Caco-2 (cell line): ENCODE data around the gene ARHGEF2. TPM values are rescaled to one million over a fixed set of nuclear protein-coding genes. Genes with fewer than 3 reads are reported as not detected.

Source experiments
- BruUV-seq: library from RNA; stranded (reverse); fragments of 400-500 nt; replicated peaks from 2 replicates; lab custom pipeline; 2021; lab: Mats Ljungman, UMichigan
- CTCF ChIA-PET: fragments of 300-600 bp; sonication (Branson Sonifier 250); formaldehyde crosslinking; loops from one replicate; lab custom pipeline; 2022; ENCODE audit warnings: antibody characterized with exemption; lab: Charles Lee
- POLR2A ChIA-PET: fragments of 300-600 bp; sonication (Branson Sonifier 250); formaldehyde crosslinking; loops from one replicate; lab custom pipeline; 2022; ENCODE audit warnings: antibody characterized with exemption; lab: Charles Lee
- DNase-seq, 2 experiments: peaks; one replicate each; pipeline versions ENCODE4 v3.0.0 to v3.0.0-alpha.2; 2020 to 2022
- H3K27me3 ChIP-seq: replicated peaks from 2 replicates; pipeline ENCODE4 v1.6.0; 2011; ENCODE audit warnings: low read length; ENCODE audit not compliant: control insufficient read depth, insufficient read depth
- H3K36me3 ChIP-seq: 2 replicates; pipeline ENCODE4 v1.5.1; 2011; ENCODE audit warnings: low read length; ENCODE audit not compliant: control insufficient read depth, insufficient read depth
- H3K4me1 ChIP-seq: fragments of 250-450 bp; sonication (Bioruptor Pico); 2 replicates; pipeline ENCODE4 v1.5.1; 2020; ENCODE audit warnings: mild to moderate bottlenecking
- H3K4me3 ChIP-seq: 2 replicates; pipeline ENCODE4 v1.5.1; 2011; ENCODE audit warnings: low read depth, mild to moderate bottlenecking, control low read depth, low read length
- H3K9me3 ChIP-seq: fragments of 250-450 bp; sonication (Bioruptor Pico); 2 replicates; pipeline ENCODE4 v1.5.1; 2020; ENCODE audit warnings: mild to moderate bottlenecking, moderate library complexity
- H3K27ac Mint-ChIP-seq: one replicate; pipeline ENCODE4 v1.8.0; 2022; ENCODE audit warnings: mixed read lengths; ENCODE audit not compliant: unreplicated experiment
- H3K27me3 Mint-ChIP-seq: one replicate; pipeline ENCODE4 v1.8.0; 2022; ENCODE audit warnings: mixed read lengths; ENCODE audit not compliant: insufficient read depth, unreplicated experiment
- H3K36me3 Mint-ChIP-seq: one replicate; pipeline ENCODE4 v1.8.0; 2022; ENCODE audit warnings: mild to moderate bottlenecking, mixed read lengths; ENCODE audit not compliant: insufficient read depth, unreplicated experiment
- H3K4me1 Mint-ChIP-seq: one replicate; pipeline ENCODE4 v1.8.0; 2022; ENCODE audit warnings: low read depth, mixed read lengths; ENCODE audit not compliant: unreplicated experiment
- H3K4me3 Mint-ChIP-seq: one replicate; pipeline ENCODE4 v1.8.0; 2022; ENCODE audit warnings: mild to moderate bottlenecking, moderate library complexity, mixed read lengths; ENCODE audit not compliant: unreplicated experiment
- H3K9me3 Mint-ChIP-seq: one replicate; pipeline ENCODE4 v1.8.0; 2022; ENCODE audit warnings: mixed read lengths; ENCODE audit not compliant: unreplicated experiment
- CTCF ChIP-seq, 2 experiments: fragments of 200-600 bp in 1 of 2; IDR thresholded peaks; 1 replicate in 1 of 2; 2 replicates in 1 of 2; pipeline versions ENCODE4 v1.5.1 to v1.8.0; 2011 to 2022; ENCODE audit warnings: antibody characterized with exemption in 1 of 2, control low read depth in 1 of 2, inconsistent platforms in 1 of 2, low read depth in 1 of 2, low read length in 1 of 2, mild to moderate bottlenecking in 1 of 2, moderate library complexity in 1 of 2; ENCODE audit not compliant: insufficient read depth in 1 of 2, severe bottlenecking in 1 of 2, unreplicated experiment in 1 of 2
- intact Hi-C: fragments of 100-400 bp; cut with micrococcal nuclease; formaldehyde crosslinking; loops from one replicate; pipeline ENCODE4 v1.10.0; 2022; ENCODE audit not compliant: unreplicated experiment
- total RNA-seq: library from RNA; stranded (reverse); gene quantifications from 2 replicates; pipeline ENCODE4 v1.2.3, GENCODE V29; 2022

Gene ARHGEF2
- total RNA-seq, 1 experiment from 2014 or later, result 60.3 TPM

- DNase-seq, result no peak
- peaks cover 15% of the 10 kb centered on the region for H3K36me3 Mint-ChIP-seq
- Histone ChIP-seq H3K36me3 (no peaks in the 10 kb centered on the region; the same call in 1 of the 2 replicates), H3K27me3 (no peaks in the 10 kb centered on the region), H3K4me1 (peaks cover 31% of the 10 kb centered on the region), H3K4me3 (no peak overlapping the region), H3K9me3 (no peaks in the 10 kb centered on the region)
- H3K4me1 Mint-ChIP-seq, result peaks cover 32% of the 10 kb centered on the region
- ChIA-PET CTCF (interaction anchor here (0.9 kb wide), 1 partner anchor 36 kb away, joined by 3 read pairs; no protein-coding TSS in a partner anchor), POLR2A (no interaction called here)
- BruUV-seq, result no TSS peak
- H3K27me3 Mint-ChIP-seq, result no peaks in the 10 kb centered on the region
- no peak overlapping the region for H3K27ac Mint-ChIP-seq
- no peaks in the 10 kb centered on the region for H3K9me3 Mint-ChIP-seq
- TF ChIP-seq CTCF (IDR thresholded peaks at IDR 0.05; ENCODE audit: insufficient read depth in 1 of 2, low read depth in 1 of 2, low read length in 1 of 2, severe bottlenecking in 1 of 2, unreplicated experiment in 1 of 2), result no peak
- intact Hi-C loops, result no loop called here
- no peak overlapping the region for H3K4me3 Mint-ChIP-seq
These were observed 3.9 kb downstream of the ARHGEF2 start for GRCh38 chr1:155974208-155975115.

- Mint-ChIP-seq H3K9me3 (no peaks in the 10 kb centered on the region), H3K27me3 (no peaks in the 10 kb centered on the region), H3K4me3 (no peak overlapping the region), H3K27ac (no peak overlapping the region), H3K4me1 (peaks cover 32% of the 10 kb centered on the region), H3K36me3 (peaks cover 19% of the 10 kb centered on the region)
- ChIA-PET CTCF (no interaction called here), POLR2A (no interaction called here)
- Histone ChIP-seq H3K9me3 (no peaks in the 10 kb centered on the region), H3K4me1 (peaks cover 25% of the 10 kb centered on the region), H3K4me3 (no peak overlapping the region), H3K36me3 (no peaks in the 10 kb centered on the region; the same call in 1 of the 2 replicates), H3K27me3 (no peaks in the 10 kb centered on the region)
- intact Hi-C loops, result no loop called here
- BruUV-seq, result no TSS peak
- no peak for DNase-seq
- TF ChIP-seq CTCF (IDR thresholded peaks at IDR 0.05; ENCODE audit: insufficient read depth in 1 of 2, low read depth in 1 of 2, low read length in 1 of 2, severe bottlenecking in 1 of 2, unreplicated experiment in 1 of 2), result no peak
These were observed 4.6 kb downstream of the ARHGEF2 start for GRCh38 chr1:155973723-155974122.

GRCh38 chr1:155971910-155972809, 6.2 kb downstream of the ARHGEF2 start:
- BruUV-seq, result no TSS peak

More at GRCh38 chr1:155971910-155972809, 6.2 kb downstream of the ARHGEF2 start:
- ChIA-PET POLR2A (no interaction called here), CTCF (interaction anchor here (0.6 kb wide), 1 partner anchor 68 kb away, joined by 4 read pairs; no protein-coding TSS in a partner anchor)
- Histone ChIP-seq H3K36me3 (no peaks in the 10 kb centered on the region; the same call in 1 of the 2 replicates), H3K27me3 (no peaks in the 10 kb centered on the region), H3K4me1 (peaks cover 20% of the 10 kb centered on the region), H3K4me3 (no peak overlapping the region), H3K9me3 (no peaks in the 10 kb centered on the region)
- peaks cover 28% of the 10 kb centered on the region for H3K4me1 Mint-ChIP-seq
- H3K4me3 Mint-ChIP-seq, result no peak overlapping the region
- H3K9me3 Mint-ChIP-seq, result no peaks in the 10 kb centered on the region
- no peak for DNase-seq
- intact Hi-C loops, result no loop called here
- peak overlapping the region; percentile 54 for H3K27ac Mint-ChIP-seq
- H3K36me3 Mint-ChIP-seq, result peaks cover 31% of the 10 kb centered on the region
- no peaks in the 10 kb centered on the region for H3K27me3 Mint-ChIP-seq
- TF ChIP-seq CTCF (IDR thresholded peaks at IDR 0.05; ENCODE audit: insufficient read depth in 1 of 2, low read depth in 1 of 2, low read length in 1 of 2, severe bottlenecking in 1 of 2, unreplicated experiment in 1 of 2), result no peak
